PFSK-1 (cell line): Measurements from ENCODE around the gene SYNE2.

ENCODE experiments used
- FOXP2 ChIP-seq: optimal IDR thresholded peaks from 2 replicates; pipeline ENCODE3; 2011; ENCODE audit warnings: borderline replicate concordance, control low read depth, inconsistent platforms; ENCODE audit not compliant: insufficient read depth; ENCODE audit errors: extremely low read length, extremely low read depth
- POLR2AphosphoS5 ChIP-seq: IDR thresholded peaks from 2 replicates; pipeline ENCODE4 v1.6.1; 2012; ENCODE audit warnings: low read depth, mild to moderate bottlenecking, control low read depth, low read length, moderate library complexity
- REST ChIP-seq, 2 experiments: IDR thresholded peaks; 2 replicates each; pipeline versions ENCODE4 v1.6.1 to v1.8.0; 2011 to 2012; ENCODE audit warnings: low read depth in 2 of 2, low read length in 2 of 2, control low read depth in 1 of 2, inconsistent platforms in 1 of 2, mild to moderate bottlenecking in 1 of 2, moderate library complexity in 1 of 2; ENCODE audit not compliant: insufficient read depth in 1 of 2
- SIN3A ChIP-seq: IDR thresholded peaks from 2 replicates; pipeline ENCODE4 v1.6.1; 2012; ENCODE audit warnings: mild to moderate bottlenecking, low read length, moderate library complexity, borderline replicate concordance; ENCODE audit not compliant: insufficient read depth
- TAF1 ChIP-seq: IDR thresholded peaks from 2 replicates; pipeline ENCODE4 v1.6.1; 2012; ENCODE audit warnings: low read length, control low read depth, borderline replicate concordance; ENCODE audit not compliant: insufficient read depth

Gene SYNE2

GRCh38 chr14:64225151-64225757 is 372.4 kb downstream of the SYNE2 start:
- no peak for TF ChIP-seq FOXP2

- no peak for TF ChIP-seq POLR2AphosphoS5
- TF ChIP-seq SIN3A: no peak
- no peak for TF ChIP-seq FOXP2
- no peak for TF ChIP-seq TAF1
- TF ChIP-seq REST (IDR thresholded peaks at IDR 0.05; ENCODE audit: insufficient read depth in 1 of 2, low read depth in 2 of 2, low read length in 2 of 2): no peak
Observed at GRCh38 chr14:64227856-64228255, 375.1 kb downstream of the SYNE2 start.

GRCh38 chr14:64229489-64229888 is 376.7 kb downstream of the SYNE2 start:
- TF ChIP-seq TAF1 (no peak), REST (IDR thresholded peaks at IDR 0.05; ENCODE audit: insufficient read depth in 1 of 2, low read depth in 2 of 2, low read length in 2 of 2) (no peak), POLR2AphosphoS5 (no peak), FOXP2 (no peak), SIN3A (no peak)

GRCh38 chr14:64232095-64232838 is 379.5 kb downstream of the SYNE2 start:
- no peak for TF ChIP-seq POLR2AphosphoS5
- no peak for TF ChIP-seq REST (IDR thresholded peaks at IDR 0.05; ENCODE audit: insufficient read depth in 1 of 2, low read depth in 2 of 2, low read length in 2 of 2)
- TF ChIP-seq TAF1: no peak
- TF ChIP-seq SIN3A: no peak
- no peak for TF ChIP-seq FOXP2

GRCh38 chr14:64232944-64233343 is 380.1 kb downstream of the SYNE2 start:
- TF ChIP-seq FOXP2: no peak
- no peak for TF ChIP-seq TAF1
- no peak for TF ChIP-seq REST (IDR thresholded peaks at IDR 0.05; ENCODE audit: insufficient read depth in 1 of 2, low read depth in 2 of 2, low read length in 2 of 2)
- TF ChIP-seq POLR2AphosphoS5: no peak
- TF ChIP-seq SIN3A: no peak
